HG03060 (cell line): ENCODE data around the gene PDSS2.
"Not testable (repeated sequence)": the region's sequence is repeated elsewhere in the genome, so short reads cannot be mapped to it uniquely, and the experiment has no call there.

ENCODE experiments used
- ATAC-seq: cut with Tn5 transposase; IDR thresholded peaks from one replicate; pipeline ENCODE4 v1.9.1; 2021; ENCODE audit warnings: low read depth, moderate number of reproducible peaks; ENCODE audit not compliant: unreplicated experiment

Gene PDSS2

GRCh38 chr6:107329063-107329860 lies 130.1 kb downstream of the PDSS2 start:
- no peak for ATAC-seq

GRCh38 chr6:107328081-107328480 lies 131.3 kb downstream of the PDSS2 start:
- ATAC-seq = no peak

GRCh38 chr6:107323133-107323785 lies 136.1 kb downstream of the PDSS2 start:
- no peak for ATAC-seq

- ATAC-seq = no peak
Measured at GRCh38 chr6:107321793-107322192, 137.6 kb downstream of the PDSS2 start.

- no peak for ATAC-seq
Measured at GRCh38 chr6:107319906-107320530, 139.3 kb downstream of the PDSS2 start.

- peak; percentile 44 for ATAC-seq
Measured at GRCh38 chr6:107318100-107318736, 141.1 kb downstream of the PDSS2 start.

- no peak for ATAC-seq
Measured at GRCh38 chr6:107315114-107315513, 144.2 kb downstream of the PDSS2 start.

- ATAC-seq = no peak
Measured at GRCh38 chr6:107314531-107314939, 144.8 kb downstream of the PDSS2 start.

GRCh38 chr6:107313776-107314175 lies 145.6 kb downstream of the PDSS2 start:
- ATAC-seq = no peak

- ATAC-seq = no peak
Measured at GRCh38 chr6:107310362-107310761, 149.0 kb downstream of the PDSS2 start.

GRCh38 chr6:107308677-107309076 lies 150.7 kb downstream of the PDSS2 start:
- no peak for ATAC-seq

- not testable (repeated sequence) for ATAC-seq
Measured at GRCh38 chr6:107305994-107306393, 153.4 kb downstream of the PDSS2 start.

- ATAC-seq = no peak
Measured at GRCh38 chr6:107305391-107305790, 154.0 kb downstream of the PDSS2 start.

- ATAC-seq = no peak
Measured at GRCh38 chr6:107304421-107305025, 154.8 kb downstream of the PDSS2 start.

- ATAC-seq = no peak
Measured at GRCh38 chr6:107293350-107293749, 166.0 kb downstream of the PDSS2 start.

GRCh38 chr6:107292715-107293271 lies 166.6 kb downstream of the PDSS2 start:
- ATAC-seq = no peak

- ATAC-seq = no peak
Measured at GRCh38 chr6:107290491-107290890, 168.9 kb downstream of the PDSS2 start.

- ATAC-seq = not testable (repeated sequence)
Measured at GRCh38 chr6:107289258-107289657, 170.1 kb downstream of the PDSS2 start.

- not testable (repeated sequence) for ATAC-seq
Measured at GRCh38 chr6:107285683-107286082, 173.7 kb downstream of the PDSS2 start.

GRCh38 chr6:107284805-107285204 lies 174.6 kb downstream of the PDSS2 start:
- ATAC-seq = no peak
